Breast epithelium (tissue), 4 donors: Measurements from ENCODE around the gene HDGF. TPM values are rescaled to one million over a fixed set of nuclear protein-coding genes. Genes with fewer than 3 reads are reported as not detected.

ENCODE experiments used
- DNase-seq, 2 donors: peaks; one replicate each; pipeline ENCODE4 v3.0.0-alpha.2; 2019; ENCODE audit warnings: low spot score in 2 of 2
- H3K27ac ChIP-seq, 2 donors: fragments of 200-600 bp; sonication (generic) in 1 of 2; one replicate each; pipeline ENCODE4 v1.5.1; 2016 to 2019; ENCODE audit warnings: mild to moderate bottlenecking in 1 of 2
- H3K27me3 ChIP-seq, 2 donors: fragments of 200-600 bp; sonication (generic) in 1 of 2; one replicate each; pipeline versions ENCODE4 v1.5.1 to v1.6.0; 2017 to 2019; ENCODE audit warnings: control low read depth in 1 of 2, mild to moderate bottlenecking in 1 of 2
- H3K36me3 ChIP-seq: fragments of 200-600 bp; one replicate; pipeline ENCODE4 v1.5.1; 2019
- H3K4me1 ChIP-seq, 2 donors: fragments of 200-600 bp; sonication (generic); one replicate each; pipeline ENCODE4 v1.5.1; 2016 to 2019; ENCODE audit warnings: control low read depth in 1 of 2
- H3K4me3 ChIP-seq, 3 donors: fragments of 200-600 bp; sonication (generic); 1 replicate in 2 of 3; 2 replicates in 1 of 3; pipeline ENCODE4 v1.5.1; 2016 to 2019; ENCODE audit warnings: mild to moderate bottlenecking in 3 of 3, moderate library complexity in 2 of 3
- H3K9me3 ChIP-seq, 2 donors: fragments of 200-600 bp; sonication (generic) in 1 of 2; one replicate each; pipeline ENCODE4 v1.5.1; 2016 to 2019; ENCODE audit warnings: control low read depth in 1 of 2
- CTCF ChIP-seq, 3 donors: fragments of 450-650 bp; IDR thresholded peaks; one replicate each; pipeline ENCODE4 v1.5.1; 2016 to 2017; ENCODE audit warnings: antibody characterized with exemption in 3 of 3, mild to moderate bottlenecking in 3 of 3, moderate library complexity in 3 of 3
- POLR2A ChIP-seq: fragments of 450-650 bp; IDR thresholded peaks from one replicate; pipeline ENCODE4 v1.6.1; 2016; ENCODE audit warnings: antibody characterized with exemption, mild to moderate bottlenecking, moderate library complexity
- POLR2AphosphoS5 ChIP-seq, 3 donors: sonication (generic); formaldehyde crosslinking; IDR thresholded peaks; one replicate each; pipeline ENCODE4 v1.6.1; 2017; ENCODE audit warnings: antibody characterized with exemption in 3 of 3
- intact Hi-C: fragments of 100-400 bp; cut with DNase I; formaldehyde crosslinking; loops from one replicate; pipeline ENCODE4 v1.15.1; 2023; ENCODE audit warnings: low total_unique reads
- total RNA-seq, 3 donors: library from RNA; depleted of rRNA; stranded (reverse); fragments of >200 nt; gene quantifications; one replicate each; pipeline ENCODE4 v1.1.0, GENCODE V29; 2016

Gene HDGF
- total RNA-seq, 3 donors from 2014 or later, result 133 to 178 (median 173) TPM

GRCh38 chr1:156714830-156715229, 36.6 kb downstream of the HDGF start:
- no peak overlapping the region for H3K4me3 ChIP-seq
- TF ChIP-seq POLR2AphosphoS5 (IDR thresholded peaks at IDR 0.05) (no peak), CTCF (IDR thresholded peaks at IDR 0.05) (no peak), POLR2A (no peak)
- H3K27me3 ChIP-seq, result no peaks in the 10 kb centered on the region
- no peaks in the 10 kb centered on the region for H3K36me3 ChIP-seq
- H3K4me1 ChIP-seq, result peaks cover 16 to 25% of the 10 kb centered on the region in 2 donors
- no peaks in the 10 kb centered on the region for H3K9me3 ChIP-seq
- no peak overlapping the region for H3K27ac ChIP-seq
- no peak for DNase-seq
- intact Hi-C loops, result no loop called here

GRCh38 chr1:156712626-156713025, 38.8 kb downstream of the HDGF start:
- Histone ChIP-seq H3K27ac (peak overlapping the region; percentile 60 to 94), H3K36me3 (no peaks in the 10 kb centered on the region), H3K27me3 (no peaks in the 10 kb centered on the region), H3K4me3 (no peak overlapping the region), H3K9me3 (no peaks in the 10 kb centered on the region), H3K4me1 (peaks cover 24 to 47% of the 10 kb centered on the region in 2 donors)
- intact Hi-C loops, result no loop called here
- no peak for DNase-seq
- no peak for TF ChIP-seq POLR2A
- no peak for TF ChIP-seq CTCF (IDR thresholded peaks at IDR 0.05)
- no peak for TF ChIP-seq POLR2AphosphoS5 (IDR thresholded peaks at IDR 0.05)

GRCh38 chr1:156711011-156711817, 40.3 kb downstream of the HDGF start:
- no peak overlapping the region for H3K4me3 ChIP-seq
- peaks cover 32 to 59% of the 10 kb centered on the region in 2 donors for H3K4me1 ChIP-seq
- peak overlapping the region; percentile 92 to 94 for H3K27ac ChIP-seq
- intact Hi-C loops, result no loop called here
- no peaks in the 10 kb centered on the region for H3K9me3 ChIP-seq
- TF ChIP-seq POLR2AphosphoS5 (IDR thresholded peaks at IDR 0.05), result no peak
- TF ChIP-seq CTCF (IDR thresholded peaks at IDR 0.05), result no peak
- no peak for TF ChIP-seq POLR2A
- no peaks in the 10 kb centered on the region for H3K27me3 ChIP-seq
- no peaks in the 10 kb centered on the region for H3K36me3 ChIP-seq
- DNase-seq, result no peak

GRCh38 chr1:156709757-156710489, 41.6 kb downstream of the HDGF start:
- Histone ChIP-seq H3K36me3 (no peaks in the 10 kb centered on the region), H3K4me1 (peaks cover 40 to 59% of the 10 kb centered on the region in 2 donors), H3K4me3 (no peak overlapping the region), H3K9me3 (no peaks in the 10 kb centered on the region), H3K27me3 (no peaks in the 10 kb centered on the region), H3K27ac (peak overlapping the region; percentile 92 to 94)
- peak in 1 of 3 donors; percentile 51 for TF ChIP-seq POLR2AphosphoS5 (IDR thresholded peaks at IDR 0.05)
- no peak for TF ChIP-seq POLR2A
- intact Hi-C loops, result no loop called here
- peak; percentile 80 to 87 for DNase-seq

GRCh38 chr1:156709031-156709430, 42.4 kb downstream of the HDGF start:
- Histone ChIP-seq H3K9me3 (no peaks in the 10 kb centered on the region), H3K4me3 (no peak overlapping the region), H3K4me1 (peaks cover 47 to 62% of the 10 kb centered on the region in 2 donors), H3K27me3 (no peaks in the 10 kb centered on the region), H3K36me3 (no peaks in the 10 kb centered on the region), H3K27ac (peak overlapping the region; percentile 92 to 94)
- DNase-seq, result no peak
- TF ChIP-seq POLR2AphosphoS5 (IDR thresholded peaks at IDR 0.05) (no peak), POLR2A (no peak)
- intact Hi-C loops, result no loop called here

- H3K36me3 ChIP-seq, result no peaks in the 10 kb centered on the region
- peak overlapping the region; percentile 92 to 94 for H3K27ac ChIP-seq
Measured at GRCh38 chr1:156708218-156708661, 43.2 kb downstream of the HDGF start.

More at GRCh38 chr1:156708218-156708661, 43.2 kb downstream of the HDGF start:
- no peaks in the 10 kb centered on the region for H3K27me3 ChIP-seq
- intact Hi-C loops, result no loop called here
- no peak overlapping the region for H3K4me3 ChIP-seq
- no peak for DNase-seq
- peaks cover 54 to 70% of the 10 kb centered on the region in 2 donors for H3K4me1 ChIP-seq
- no peak for TF ChIP-seq CTCF (IDR thresholded peaks at IDR 0.05)
- no peak for TF ChIP-seq POLR2AphosphoS5 (IDR thresholded peaks at IDR 0.05)
- no peak for TF ChIP-seq POLR2A
- no peaks in the 10 kb centered on the region for H3K9me3 ChIP-seq
